Neural cell (in vitro differentiated cells): ENCODE data around the gene MUC12.

Experiments
- CTCF ChIP-seq: fragments of 450-650 bp; IDR thresholded peaks from 2 replicates; pipeline ENCODE4 v1.5.1; 2014; ENCODE audit warnings: antibody characterized with exemption, mild to moderate bottlenecking, moderate library complexity; ENCODE audit not compliant: poor library complexity, severe bottlenecking
- EP300 ChIP-seq: fragments of 450-650 bp; conservative IDR thresholded peaks from 2 replicates; pipeline ENCODE4 v1.6.1; 2014; ENCODE audit warnings: antibody characterized with exemption, mild to moderate bottlenecking, moderate library complexity; ENCODE audit not compliant: poor library complexity, severe bottlenecking

GRCh38 chr7:101018271-101019167 is 49.2 kb downstream of the MUC12 start:
- TF ChIP-seq EP300 = no peak
- TF ChIP-seq CTCF = no peak
